ENCODE measurements around the gene PCDHGA9.

- TF ChIP-seq CTCF (IDR thresholded peaks at IDR 0.05): peak in 1 of 2 donors; percentile 26
- TF ChIP-seq POLR2A (IDR thresholded peaks at IDR 0.05): no peak
Observed at GRCh38 chr5:141430332-141431113, 27.9 kb downstream of the PCDHGA9 start, which contains the start of gene PCDHGA12.

Data from suprapubic skin (tissue), 3 donors.